ENCODE measurements around the gene PFN3. TPM values are rescaled to one million over a fixed set of nuclear protein-coding genes. Genes with fewer than 3 reads are reported as not detected.
A peak's percentile ranks its signal among the peaks of the same experiment; 100 is the strongest.

Gene PFN3
- total and polyA plus RNA-seq, 2 of the 13 experiments (the other 11 are each of a cell fraction or from before 2014, with no cell fraction given) = not detected

DNA sequence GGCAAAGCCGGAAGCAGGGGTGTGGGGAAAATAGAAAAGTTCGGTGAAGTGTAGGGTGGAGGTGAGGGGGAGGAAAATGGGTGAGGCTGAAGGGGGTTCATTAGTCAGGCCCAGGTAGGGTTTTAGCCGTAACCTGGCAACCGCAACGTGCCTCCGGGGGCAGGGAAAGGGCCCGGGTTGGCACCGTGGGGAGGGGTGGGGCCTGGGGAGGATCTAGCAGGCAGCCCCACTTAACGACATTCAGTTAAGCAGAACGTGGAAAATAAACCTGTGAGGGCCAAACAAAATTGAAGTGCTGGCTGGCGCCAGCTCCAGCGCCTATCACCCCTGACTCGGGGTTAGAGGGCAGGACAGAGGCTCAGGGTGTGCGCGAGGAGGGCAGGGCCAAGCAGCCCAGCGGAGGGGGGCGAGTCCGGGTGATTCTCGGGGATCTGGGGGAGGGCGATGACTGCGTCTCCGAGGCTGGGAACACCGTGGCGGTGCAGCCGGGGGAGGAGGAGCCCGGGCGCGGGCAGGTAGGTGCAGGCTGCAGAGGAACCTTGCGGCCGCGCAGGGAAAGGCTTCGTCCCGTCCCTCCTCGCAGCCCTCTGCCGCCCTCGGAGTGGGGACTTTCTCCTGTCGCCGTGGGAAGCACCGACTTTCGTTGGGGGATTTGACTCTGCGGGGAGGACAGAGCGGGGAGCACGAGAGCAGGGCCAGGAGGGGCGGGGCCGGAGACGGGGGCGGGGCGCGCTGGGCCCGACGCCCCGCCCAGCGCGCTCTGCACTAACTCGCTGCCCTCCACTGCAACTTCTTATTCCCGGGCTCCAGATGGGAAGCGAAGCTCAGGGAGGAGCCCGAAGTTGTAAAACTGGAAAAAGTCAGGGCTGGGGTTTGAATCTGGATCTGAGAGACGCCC is 37.6 kb downstream of the PFN3 start (continued):
- TF ChIP-seq, protein P1, sequence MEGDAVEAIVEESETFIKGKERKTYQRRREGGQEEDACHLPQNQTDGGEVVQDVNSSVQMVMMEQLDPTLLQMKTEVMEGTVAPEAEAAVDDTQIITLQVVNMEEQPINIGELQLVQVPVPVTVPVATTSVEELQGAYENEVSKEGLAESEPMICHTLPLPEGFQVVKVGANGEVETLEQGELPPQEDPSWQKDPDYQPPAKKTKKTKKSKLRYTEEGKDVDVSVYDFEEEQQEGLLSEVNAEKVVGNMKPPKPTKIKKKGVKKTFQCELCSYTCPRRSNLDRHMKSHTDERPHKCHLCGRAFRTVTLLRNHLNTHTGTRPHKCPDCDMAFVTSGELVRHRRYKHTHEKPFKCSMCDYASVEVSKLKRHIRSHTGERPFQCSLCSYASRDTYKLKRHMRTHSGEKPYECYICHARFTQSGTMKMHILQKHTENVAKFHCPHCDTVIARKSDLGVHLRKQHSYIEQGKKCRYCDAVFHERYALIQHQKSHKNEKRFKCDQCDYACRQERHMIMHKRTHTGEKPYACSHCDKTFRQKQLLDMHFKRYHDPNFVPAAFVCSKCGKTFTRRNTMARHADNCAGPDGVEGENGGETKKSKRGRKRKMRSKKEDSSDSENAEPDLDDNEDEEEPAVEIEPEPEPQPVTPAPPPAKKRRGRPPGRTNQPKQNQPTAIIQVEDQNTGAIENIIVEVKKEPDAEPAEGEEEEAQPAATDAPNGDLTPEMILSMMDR (CRISPR knock-in tag; IDR thresholded peaks at IDR 0.05) = peak; percentile 14; the same call in 1 of the 2 replicates
- TF ChIP-seq, protein P2, sequence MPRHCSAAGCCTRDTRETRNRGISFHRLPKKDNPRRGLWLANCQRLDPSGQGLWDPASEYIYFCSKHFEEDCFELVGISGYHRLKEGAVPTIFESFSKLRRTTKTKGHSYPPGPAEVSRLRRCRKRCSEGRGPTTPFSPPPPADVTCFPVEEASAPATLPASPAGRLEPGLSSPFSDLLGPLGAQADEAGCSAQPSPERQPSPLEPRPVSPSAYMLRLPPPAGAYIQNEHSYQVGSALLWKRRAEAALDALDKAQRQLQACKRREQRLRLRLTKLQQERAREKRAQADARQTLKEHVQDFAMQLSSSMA (CRISPR knock-in tag; IDR thresholded peaks at IDR 0.05) = no peak
- TF ChIP-seq, protein P3, sequence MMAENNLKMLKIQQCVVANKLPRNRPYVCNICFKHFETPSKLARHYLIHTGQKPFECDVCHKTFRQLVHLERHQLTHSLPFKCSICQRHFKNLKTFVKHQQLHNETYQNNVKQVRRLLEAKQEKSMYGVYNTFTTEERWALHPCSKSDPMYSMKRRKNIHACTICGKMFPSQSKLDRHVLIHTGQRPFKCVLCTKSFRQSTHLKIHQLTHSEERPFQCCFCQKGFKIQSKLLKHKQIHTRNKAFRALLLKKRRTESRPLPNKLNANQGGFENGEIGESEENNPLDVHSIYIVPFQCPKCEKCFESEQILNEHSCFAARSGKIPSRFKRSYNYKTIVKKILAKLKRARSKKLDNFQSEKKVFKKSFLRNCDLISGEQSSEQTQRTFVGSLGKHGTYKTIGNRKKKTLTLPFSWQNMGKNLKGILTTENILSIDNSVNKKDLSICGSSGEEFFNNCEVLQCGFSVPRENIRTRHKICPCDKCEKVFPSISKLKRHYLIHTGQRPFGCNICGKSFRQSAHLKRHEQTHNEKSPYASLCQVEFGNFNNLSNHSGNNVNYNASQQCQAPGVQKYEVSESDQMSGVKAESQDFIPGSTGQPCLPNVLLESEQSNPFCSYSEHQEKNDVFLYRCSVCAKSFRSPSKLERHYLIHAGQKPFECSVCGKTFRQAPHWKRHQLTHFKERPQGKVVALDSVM (CRISPR knock-in tag; IDR thresholded peaks at IDR 0.05) = no peak
- TF ChIP-seq, protein P4, sequence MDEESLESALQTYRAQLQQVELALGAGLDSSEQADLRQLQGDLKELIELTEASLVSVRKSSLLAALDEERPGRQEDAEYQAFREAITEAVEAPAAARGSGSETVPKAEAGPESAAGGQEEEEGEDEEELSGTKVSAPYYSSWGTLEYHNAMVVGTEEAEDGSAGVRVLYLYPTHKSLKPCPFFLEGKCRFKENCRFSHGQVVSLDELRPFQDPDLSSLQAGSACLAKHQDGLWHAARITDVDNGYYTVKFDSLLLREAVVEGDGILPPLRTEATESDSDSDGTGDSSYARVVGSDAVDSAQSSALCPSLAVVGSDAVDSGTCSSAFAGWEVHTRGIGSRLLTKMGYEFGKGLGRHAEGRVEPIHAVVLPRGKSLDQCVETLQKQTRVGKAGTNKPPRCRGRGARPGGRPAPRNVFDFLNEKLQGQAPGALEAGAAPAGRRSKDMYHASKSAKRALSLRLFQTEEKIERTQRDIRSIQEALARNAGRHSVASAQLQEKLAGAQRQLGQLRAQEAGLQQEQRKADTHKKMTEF (CRISPR knock-in tag; IDR thresholded peaks at IDR 0.05) = no peak
- peak; percentile 15; the same call in 1 of the 2 replicates for TF ChIP-seq ZNF441 (CRISPR knock-in tag; IDR thresholded peaks at IDR 0.05; ENCODE audit: borderline replicate concordance)
- TF ChIP-seq, protein P5, sequence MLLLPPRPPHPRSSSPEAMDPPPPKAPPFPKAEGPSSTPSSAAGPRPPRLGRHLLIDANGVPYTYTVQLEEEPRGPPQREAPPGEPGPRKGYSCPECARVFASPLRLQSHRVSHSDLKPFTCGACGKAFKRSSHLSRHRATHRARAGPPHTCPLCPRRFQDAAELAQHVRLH (CRISPR knock-in tag; IDR thresholded peaks at IDR 0.05; ENCODE audit: borderline replicate concordance, low read depth) = no peak
- TF ChIP-seq ZMYM4 (CRISPR knock-in tag; IDR thresholded peaks at IDR 0.05) = no peak
- no peak for TF ChIP-seq TBL1XR1 (IDR thresholded peaks at IDR 0.05; ENCODE audit: borderline replicate concordance, low read length, partially characterized antibody)
- TF ChIP-seq ZNF563 (CRISPR knock-in tag; IDR thresholded peaks at IDR 0.05) = no peak
- TF ChIP-seq, protein P6, sequence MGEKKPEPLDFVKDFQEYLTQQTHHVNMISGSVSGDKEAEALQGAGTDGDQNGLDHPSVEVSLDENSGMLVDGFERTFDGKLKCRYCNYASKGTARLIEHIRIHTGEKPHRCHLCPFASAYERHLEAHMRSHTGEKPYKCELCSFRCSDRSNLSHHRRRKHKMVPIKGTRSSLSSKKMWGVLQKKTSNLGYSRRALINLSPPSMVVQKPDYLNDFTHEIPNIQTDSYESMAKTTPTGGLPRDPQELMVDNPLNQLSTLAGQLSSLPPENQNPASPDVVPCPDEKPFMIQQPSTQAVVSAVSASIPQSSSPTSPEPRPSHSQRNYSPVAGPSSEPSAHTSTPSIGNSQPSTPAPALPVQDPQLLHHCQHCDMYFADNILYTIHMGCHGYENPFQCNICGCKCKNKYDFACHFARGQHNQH (CRISPR knock-in tag; IDR thresholded peaks at IDR 0.05) = 0 out of 2 replicates have a peak, but pooled peaks have one; percentile 27
- TF ChIP-seq CENPX (CRISPR knock-in tag; IDR thresholded peaks at IDR 0.05) = no peak
- TF ChIP-seq SOX13 (IDR thresholded peaks at IDR 0.05) = peak; percentile 26; the same call in 1 of the 2 replicates
- no peak for TF ChIP-seq SOX13 (CRISPR knock-in tag; conservative IDR thresholded peaks at IDR 0.05 in 1 of 2, IDR thresholded peaks at IDR 0.05 in 1 of 2)
- TF ChIP-seq PHF8 (CRISPR knock-in tag; IDR thresholded peaks at IDR 0.05) = peak; percentile 22
- TF ChIP-seq, protein P7, sequence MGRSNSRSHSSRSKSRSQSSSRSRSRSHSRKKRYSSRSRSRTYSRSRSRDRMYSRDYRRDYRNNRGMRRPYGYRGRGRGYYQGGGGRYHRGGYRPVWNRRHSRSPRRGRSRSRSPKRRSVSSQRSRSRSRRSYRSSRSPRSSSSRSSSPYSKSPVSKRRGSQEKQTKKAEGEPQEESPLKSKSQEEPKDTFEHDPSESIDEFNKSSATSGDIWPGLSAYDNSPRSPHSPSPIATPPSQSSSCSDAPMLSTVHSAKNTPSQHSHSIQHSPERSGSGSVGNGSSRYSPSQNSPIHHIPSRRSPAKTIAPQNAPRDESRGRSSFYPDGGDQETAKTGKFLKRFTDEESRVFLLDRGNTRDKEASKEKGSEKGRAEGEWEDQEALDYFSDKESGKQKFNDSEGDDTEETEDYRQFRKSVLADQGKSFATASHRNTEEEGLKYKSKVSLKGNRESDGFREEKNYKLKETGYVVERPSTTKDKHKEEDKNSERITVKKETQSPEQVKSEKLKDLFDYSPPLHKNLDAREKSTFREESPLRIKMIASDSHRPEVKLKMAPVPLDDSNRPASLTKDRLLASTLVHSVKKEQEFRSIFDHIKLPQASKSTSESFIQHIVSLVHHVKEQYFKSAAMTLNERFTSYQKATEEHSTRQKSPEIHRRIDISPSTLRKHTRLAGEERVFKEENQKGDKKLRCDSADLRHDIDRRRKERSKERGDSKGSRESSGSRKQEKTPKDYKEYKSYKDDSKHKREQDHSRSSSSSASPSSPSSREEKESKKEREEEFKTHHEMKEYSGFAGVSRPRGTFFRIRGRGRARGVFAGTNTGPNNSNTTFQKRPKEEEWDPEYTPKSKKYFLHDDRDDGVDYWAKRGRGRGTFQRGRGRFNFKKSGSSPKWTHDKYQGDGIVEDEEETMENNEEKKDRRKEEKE (IDR thresholded peaks at IDR 0.05) = no peak
- TF ChIP-seq TBX3 (IDR thresholded peaks at IDR 0.05; ENCODE audit: borderline replicate concordance) = no peak

Measured in HepG2 (cell line).